ENCODE data around the gene TMEM121.
A peak's percentile ranks its signal among the peaks of the same experiment; 100 is the strongest.

TMEM121 gene

DNA sequence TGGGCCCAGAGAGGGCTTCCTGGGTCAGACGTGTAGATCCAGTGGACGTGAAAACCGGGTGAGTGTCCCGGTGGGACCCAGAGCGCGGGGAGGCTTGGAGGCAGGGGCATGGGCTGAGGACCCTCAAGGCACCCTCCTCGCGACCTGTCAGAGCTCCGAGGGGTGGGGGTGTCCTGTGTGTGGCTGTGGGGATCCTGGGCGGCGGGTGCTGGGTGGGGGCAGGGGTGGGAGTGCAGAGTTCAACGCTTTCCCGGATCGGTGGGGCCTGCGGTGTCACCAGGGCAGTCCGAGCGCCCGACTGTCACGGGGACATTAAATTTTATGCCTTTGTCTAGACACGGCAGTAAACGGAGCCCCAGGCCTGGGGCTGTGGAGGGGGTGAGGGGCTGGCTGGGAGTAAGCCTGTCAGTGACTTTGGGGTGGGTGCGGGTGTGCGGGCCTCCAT lies 1.0 kb downstream of the TMEM121 start:
- H3K9ac ChIP-seq (ENCODE audit: low read length), result no peak overlapping the region
- H3K4me1 ChIP-seq (ENCODE audit: control insufficient read depth, insufficient read depth, low read length), result peaks cover 2% of the 10 kb centered on the region
- H3K36me3 ChIP-seq (ENCODE audit: control insufficient read depth, insufficient read depth, low read length, severe bottlenecking), result no peaks in the 10 kb centered on the region
- DNase-seq (ENCODE audit: low read depth), result no peak
- H3K9me3 ChIP-seq (ENCODE audit: control insufficient read depth, low read length), result no peaks in the 10 kb centered on the region
- peaks cover 3% of the 10 kb centered on the region for H3K27me3 ChIP-seq (replicated peaks; ENCODE audit: control insufficient read depth, insufficient read depth, low read length)
- H3K4me3 ChIP-seq (ENCODE audit: low read length), result no peak overlapping the region

GRCh38 chr14:105527826-105528585 lies 1.6 kb downstream of the TMEM121 start:
- H3K4me1 ChIP-seq (ENCODE audit: control insufficient read depth, insufficient read depth, low read length), result peaks cover 2% of the 10 kb centered on the region
- no peaks in the 10 kb centered on the region for H3K9me3 ChIP-seq (ENCODE audit: control insufficient read depth, low read length)
- H3K36me3 ChIP-seq (ENCODE audit: control insufficient read depth, insufficient read depth, low read length, severe bottlenecking), result no peaks in the 10 kb centered on the region
- H3K9ac ChIP-seq (ENCODE audit: low read length), result peak overlapping the region; percentile 83
- H3K4me3 ChIP-seq (ENCODE audit: low read length), result peak overlapping the region; percentile 80
- peak; percentile 92 for DNase-seq (ENCODE audit: low read depth)
- peaks cover 6% of the 10 kb centered on the region for H3K27me3 ChIP-seq (replicated peaks; ENCODE audit: control insufficient read depth, insufficient read depth, low read length)

- peaks cover 2% of the 10 kb centered on the region for H3K4me1 ChIP-seq (ENCODE audit: control insufficient read depth, insufficient read depth, low read length)
- DNase-seq (ENCODE audit: low read depth), result no peak
- peak overlapping the region; percentile 24 for H3K4me3 ChIP-seq (ENCODE audit: low read length)
- H3K36me3 ChIP-seq (ENCODE audit: control insufficient read depth, insufficient read depth, low read length, severe bottlenecking), result no peaks in the 10 kb centered on the region
- no peaks in the 10 kb centered on the region for H3K9me3 ChIP-seq (ENCODE audit: control insufficient read depth, low read length)
- H3K27me3 ChIP-seq (replicated peaks; ENCODE audit: control insufficient read depth, insufficient read depth, low read length), result peaks cover 13% of the 10 kb centered on the region
- H3K9ac ChIP-seq (ENCODE audit: low read length), result peak overlapping the region; percentile 54
Measured at GRCh38 chr14:105528586-105529318, 2.4 kb downstream of the TMEM121 start.

- H3K9me3 ChIP-seq (ENCODE audit: control insufficient read depth, low read length), result no peaks in the 10 kb centered on the region
- H3K4me1 ChIP-seq (ENCODE audit: control insufficient read depth, insufficient read depth, low read length), result peaks cover 2% of the 10 kb centered on the region
- no peak overlapping the region for H3K4me3 ChIP-seq (ENCODE audit: low read length)
- no peak for DNase-seq (ENCODE audit: low read depth)
- H3K9ac ChIP-seq (ENCODE audit: low read length), result no peak overlapping the region
- peaks cover 18% of the 10 kb centered on the region for H3K27me3 ChIP-seq (replicated peaks; ENCODE audit: control insufficient read depth, insufficient read depth, low read length)
- H3K36me3 ChIP-seq (ENCODE audit: control insufficient read depth, insufficient read depth, low read length, severe bottlenecking), result no peaks in the 10 kb centered on the region
Measured at GRCh38 chr14:105529319-105529568, 2.9 kb downstream of the TMEM121 start.

DNA sequence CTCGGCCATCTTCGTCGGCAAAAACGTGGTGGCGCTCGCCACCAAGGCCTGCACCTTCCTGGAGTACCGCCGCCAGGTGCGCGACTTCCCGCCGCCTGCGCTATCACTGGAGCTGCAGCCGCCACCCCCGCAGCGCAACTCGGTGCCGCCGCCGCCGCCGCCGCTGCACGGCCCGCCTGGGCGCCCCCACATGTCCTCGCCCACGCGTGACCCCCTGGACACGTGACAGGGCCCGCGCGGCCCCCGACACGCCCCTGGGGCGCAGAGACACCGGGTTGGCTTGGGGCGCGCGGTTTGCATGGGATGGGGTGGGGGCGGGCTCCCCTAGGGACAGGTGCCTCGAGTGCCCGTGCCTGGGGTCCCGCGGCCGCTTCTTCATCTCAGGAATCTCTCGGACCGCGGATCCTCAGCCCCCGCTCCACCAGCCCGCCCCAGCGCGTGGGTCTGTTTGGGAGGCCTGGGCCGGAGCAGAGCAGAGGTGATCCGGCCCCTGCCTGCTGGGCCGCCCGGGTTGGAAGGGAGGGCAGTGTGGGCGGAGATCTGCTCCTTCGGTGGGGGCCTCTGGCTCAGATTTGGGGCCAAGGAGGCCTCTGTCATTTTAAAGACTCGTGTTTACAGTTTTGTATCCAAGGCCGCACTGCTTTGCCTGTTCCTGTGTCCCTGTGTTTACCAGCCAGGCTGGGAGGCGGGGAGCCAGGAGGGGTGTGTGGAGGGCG lies 3.3 kb downstream of the TMEM121 start:
- Histone ChIP-seq H3K27me3 (replicated peaks; ENCODE audit: control insufficient read depth, insufficient read depth, low read length) (peaks cover 21% of the 10 kb centered on the region), H3K4me3 (ENCODE audit: low read length) (no peak overlapping the region), H3K9ac (ENCODE audit: low read length) (no peak overlapping the region), H3K4me1 (ENCODE audit: control insufficient read depth, insufficient read depth, low read length) (peaks cover 2% of the 10 kb centered on the region), H3K36me3 (ENCODE audit: control insufficient read depth, insufficient read depth, low read length, severe bottlenecking) (no peaks in the 10 kb centered on the region), H3K9me3 (ENCODE audit: control insufficient read depth, low read length) (no peaks in the 10 kb centered on the region)
- no peak for DNase-seq (ENCODE audit: low read depth)

DNA sequence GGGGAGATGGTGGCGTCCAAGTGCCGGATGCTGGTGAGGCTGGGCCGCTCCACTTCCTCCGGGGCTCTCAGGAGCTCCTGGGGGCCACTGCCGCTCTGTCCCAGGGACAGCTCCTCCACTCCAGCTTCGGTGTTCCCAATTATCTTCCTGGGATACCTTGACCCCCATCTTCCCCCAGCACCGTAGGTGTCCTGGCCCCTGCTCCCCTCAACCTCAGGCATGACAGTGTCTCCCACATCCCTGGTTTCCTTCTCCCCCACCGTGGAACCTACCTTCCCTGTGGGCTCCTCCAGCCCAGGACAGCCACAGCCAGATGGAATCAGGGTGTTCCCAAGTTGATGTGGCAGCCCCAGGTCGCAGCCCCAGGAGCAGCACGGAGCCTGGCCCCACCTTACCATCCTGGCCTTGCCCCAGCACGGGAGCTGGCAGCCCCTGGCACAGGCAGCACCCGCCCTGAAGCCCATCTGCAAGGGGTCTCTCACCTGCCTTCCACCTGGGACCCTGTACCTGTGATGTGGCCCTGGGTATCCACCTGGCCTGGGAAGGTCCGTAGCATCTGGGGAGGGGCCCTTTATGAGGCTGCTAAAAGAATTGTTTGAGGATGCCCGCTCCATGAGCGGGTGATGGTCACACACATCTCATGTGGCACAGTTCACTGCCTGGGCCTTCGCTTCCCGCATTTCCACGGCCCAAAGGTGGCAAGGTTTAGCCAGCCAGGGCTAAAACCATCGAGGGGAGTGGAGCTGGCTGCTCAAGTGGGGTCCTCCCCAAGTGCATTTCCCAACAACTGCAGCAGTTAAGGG lies 4.1 kb downstream of the TMEM121 start:
- H3K4me3 ChIP-seq (ENCODE audit: low read length), result no peak overlapping the region
- no peaks in the 10 kb centered on the region for H3K36me3 ChIP-seq (ENCODE audit: control insufficient read depth, insufficient read depth, low read length, severe bottlenecking)
- H3K4me1 ChIP-seq (ENCODE audit: control insufficient read depth, insufficient read depth, low read length), result peaks cover 2% of the 10 kb centered on the region
- H3K27me3 ChIP-seq (replicated peaks; ENCODE audit: control insufficient read depth, insufficient read depth, low read length), result peaks cover 21% of the 10 kb centered on the region
- H3K9ac ChIP-seq (ENCODE audit: low read length), result no peak overlapping the region
- no peaks in the 10 kb centered on the region for H3K9me3 ChIP-seq (ENCODE audit: control insufficient read depth, low read length)
- DNase-seq (ENCODE audit: low read depth), result no peak

- no peak for DNase-seq (ENCODE audit: low read depth)
- H3K27me3 ChIP-seq (replicated peaks; ENCODE audit: control insufficient read depth, insufficient read depth, low read length), result peaks cover 26% of the 10 kb centered on the region
- H3K9ac ChIP-seq (ENCODE audit: low read length), result no peak overlapping the region
- H3K9me3 ChIP-seq (ENCODE audit: control insufficient read depth, low read length), result no peaks in the 10 kb centered on the region
- H3K4me1 ChIP-seq (ENCODE audit: control insufficient read depth, insufficient read depth, low read length), result peaks cover 2% of the 10 kb centered on the region
- H3K4me3 ChIP-seq (ENCODE audit: low read length), result no peak overlapping the region
- H3K36me3 ChIP-seq (ENCODE audit: control insufficient read depth, insufficient read depth, low read length, severe bottlenecking), result no peaks in the 10 kb centered on the region
Measured at GRCh38 chr14:105531088-105531893, 4.9 kb downstream of the TMEM121 start.

DNA sequence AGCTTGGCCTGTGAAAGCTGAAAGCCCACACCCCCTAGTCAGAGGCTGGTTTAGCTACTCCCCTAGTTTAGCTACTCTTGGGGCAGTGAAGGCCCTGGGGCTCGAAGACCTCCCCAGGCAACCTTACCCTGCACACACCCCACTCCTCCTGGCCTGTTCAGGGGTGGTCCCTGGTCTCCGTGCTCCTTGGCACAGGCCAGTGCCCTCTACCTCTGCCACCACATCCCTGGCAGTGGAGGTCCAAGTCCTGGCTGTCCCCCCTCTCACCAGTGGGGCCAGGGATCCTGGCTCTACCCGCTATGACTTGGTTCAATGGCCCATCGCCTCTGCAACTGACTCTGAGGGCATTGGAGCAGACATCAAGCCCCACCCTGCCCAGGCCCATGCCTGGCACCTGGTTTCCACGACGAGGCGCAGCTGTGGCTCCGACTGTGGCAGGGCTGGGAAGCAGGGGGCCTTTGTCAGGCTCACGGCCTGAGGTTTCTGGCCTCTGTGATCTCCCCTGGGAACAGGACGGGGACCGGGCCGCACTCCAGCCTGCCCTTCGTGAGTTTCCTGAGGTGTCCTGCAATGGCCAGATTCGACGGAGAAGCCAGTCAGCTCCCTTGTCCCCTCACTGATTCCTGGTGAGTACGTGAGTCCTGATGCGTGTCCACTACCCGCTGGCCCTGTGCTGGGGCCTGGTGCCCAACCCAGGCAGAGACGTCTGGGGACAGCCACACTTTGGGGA lies 5.7 kb downstream of the TMEM121 start:
- DNase-seq (ENCODE audit: low read depth), result no peak
- no peak overlapping the region for H3K4me3 ChIP-seq (ENCODE audit: low read length)

GRCh38 chr14:105532735-105533141 lies 6.4 kb downstream of the TMEM121 start:
- Histone ChIP-seq H3K9ac (ENCODE audit: low read length) (no peak overlapping the region), H3K4me1 (ENCODE audit: control insufficient read depth, insufficient read depth, low read length) (peaks cover 2% of the 10 kb centered on the region), H3K27me3 (replicated peaks; ENCODE audit: control insufficient read depth, insufficient read depth, low read length) (peaks cover 35% of the 10 kb centered on the region), H3K4me3 (ENCODE audit: low read length) (no peak overlapping the region), H3K9me3 (ENCODE audit: control insufficient read depth, low read length) (no peaks in the 10 kb centered on the region), H3K36me3 (ENCODE audit: control insufficient read depth, insufficient read depth, low read length, severe bottlenecking) (no peaks in the 10 kb centered on the region)
- peak; percentile 30 for DNase-seq (ENCODE audit: low read depth)

More for the DNA sequence above, 5.7 kb downstream of the TMEM121 start:
- Histone ChIP-seq H3K9me3 (ENCODE audit: control insufficient read depth, low read length) (no peaks in the 10 kb centered on the region), H3K4me1 (ENCODE audit: control insufficient read depth, insufficient read depth, low read length) (peaks cover 2% of the 10 kb centered on the region), H3K9ac (ENCODE audit: low read length) (no peak overlapping the region), H3K27me3 (replicated peaks; ENCODE audit: control insufficient read depth, insufficient read depth, low read length) (peaks cover 34% of the 10 kb centered on the region), H3K36me3 (ENCODE audit: control insufficient read depth, insufficient read depth, low read length, severe bottlenecking) (no peaks in the 10 kb centered on the region)

DNA sequence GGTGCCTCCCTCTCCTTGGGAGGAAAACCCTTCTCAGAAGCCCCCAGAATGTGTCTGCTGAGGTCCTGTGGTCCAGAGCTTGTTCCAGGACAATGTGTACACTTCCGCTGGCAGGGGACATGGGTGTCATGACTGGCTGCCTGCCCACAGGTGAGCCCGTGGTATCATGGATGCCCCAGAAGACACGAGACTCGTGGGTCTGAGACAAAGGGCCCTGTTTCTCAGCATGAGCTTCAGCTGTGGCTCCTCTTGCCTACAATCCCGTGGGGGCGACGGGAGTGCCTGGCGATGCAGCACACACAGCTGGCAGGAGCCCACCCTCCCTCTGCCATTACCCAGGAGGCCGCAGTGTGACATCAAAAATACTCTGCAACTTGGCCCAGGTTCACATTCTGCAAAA lies 7.0 kb downstream of the TMEM121 start:
- H3K4me3 ChIP-seq (ENCODE audit: low read length), result no peak overlapping the region
- no peak for DNase-seq (ENCODE audit: low read depth)
- H3K4me1 ChIP-seq (ENCODE audit: control insufficient read depth, insufficient read depth, low read length), result peaks cover 2% of the 10 kb centered on the region
- no peaks in the 10 kb centered on the region for H3K36me3 ChIP-seq (ENCODE audit: control insufficient read depth, insufficient read depth, low read length, severe bottlenecking)
- H3K9me3 ChIP-seq (ENCODE audit: control insufficient read depth, low read length), result no peaks in the 10 kb centered on the region
- H3K27me3 ChIP-seq (replicated peaks; ENCODE audit: control insufficient read depth, insufficient read depth, low read length), result peaks cover 39% of the 10 kb centered on the region
- H3K9ac ChIP-seq (ENCODE audit: low read length), result no peak overlapping the region

Data from adipocyte (in vitro differentiated cells).